ENCODE measurements around the gene EFL1. TPM values are rescaled to one million over a fixed set of nuclear protein-coding genes. Genes with fewer than 3 reads are reported as not detected.

The EFL1 gene
- total RNA-seq, 2 experiments from 2014 or later = 7.1 to 7.8 TPM

GRCh38 chr15:82134461-82134860, 128.1 kb downstream of the EFL1 start:
- Histone ChIP-seq H3K4me1 (ENCODE audit: insufficient read depth, low read length) (no peaks in the 10 kb centered on the region), H3K36me3 (ENCODE audit: insufficient read depth, low read length) (peaks cover 53% of the 10 kb centered on the region), H3K9me3 (ENCODE audit: control insufficient read depth in 1 of 2, insufficient read depth in 1 of 2, low read length in 2 of 2) (no peaks in the 10 kb centered on the region), H3K27ac (ENCODE audit: low read depth in 1 of 2, low read length in 2 of 2) (no peak overlapping the region), H3K27me3 (ENCODE audit: control insufficient read depth in 1 of 2, insufficient read depth in 2 of 2, low read length in 2 of 2) (no peaks in the 10 kb centered on the region), H3K4me3 (ENCODE audit: low read length) (no peak overlapping the region)
- Mint-ChIP-seq H3K27me3 (no peaks in the 10 kb centered on the region), H3K4me3 (no peak overlapping the region), H3K9me3 (no peaks in the 10 kb centered on the region), H3K36me3 (ENCODE audit: low read depth) (peaks cover 86% of the 10 kb centered on the region), H3K4me1 (ENCODE audit: low read depth) (no peaks in the 10 kb centered on the region), H3K27ac (no peak overlapping the region)
- TF ChIP-seq CTCF (IDR thresholded peaks at IDR 0.05) = no peak
- no peak for ATAC-seq (ENCODE audit: poor library complexity)
- POLR2A ChIA-PET = no interaction called here
- CTCF ChIA-PET = no interaction called here
- intact Hi-C loops (cut with DNase I, micrococcal nuclease) = no loop called here
- no peak for DNase-seq

- DNase-seq (no peak), ATAC-seq (ENCODE audit: poor library complexity) (no peak)
- no peak for TF ChIP-seq CTCF (IDR thresholded peaks at IDR 0.05)
- CTCF ChIA-PET = no interaction called here
- intact Hi-C loops (cut with DNase I, micrococcal nuclease) = no loop called here
- Histone ChIP-seq H3K9me3 (ENCODE audit: control insufficient read depth in 1 of 2, insufficient read depth in 1 of 2, low read length in 2 of 2) (no peaks in the 10 kb centered on the region), H3K4me3 (ENCODE audit: low read length) (no peak overlapping the region), H3K27ac (ENCODE audit: low read depth in 1 of 2, low read length in 2 of 2) (no peak overlapping the region), H3K36me3 (ENCODE audit: insufficient read depth, low read length) (peaks cover 58% of the 10 kb centered on the region), H3K27me3 (ENCODE audit: control insufficient read depth in 1 of 2, insufficient read depth in 2 of 2, low read length in 2 of 2) (no peaks in the 10 kb centered on the region), H3K4me1 (ENCODE audit: insufficient read depth, low read length) (no peaks in the 10 kb centered on the region)
- peaks cover 90% of the 10 kb centered on the region for H3K36me3 Mint-ChIP-seq (ENCODE audit: low read depth)
- no peak overlapping the region for H3K27ac Mint-ChIP-seq
- POLR2A ChIA-PET = no interaction called here
- H3K4me3 Mint-ChIP-seq = no peak overlapping the region
- no peaks in the 10 kb centered on the region for H3K27me3 Mint-ChIP-seq
- no peaks in the 10 kb centered on the region for H3K9me3 Mint-ChIP-seq
- no peaks in the 10 kb centered on the region for H3K4me1 Mint-ChIP-seq (ENCODE audit: low read depth)
Observed at GRCh38 chr15:82133251-82133650, 129.3 kb downstream of the EFL1 start.

GRCh38 chr15:82132742-82133141, 129.8 kb downstream of the EFL1 start:
- no peaks in the 10 kb centered on the region for H3K4me1 Mint-ChIP-seq (ENCODE audit: low read depth)
- no peak overlapping the region for H3K4me3 Mint-ChIP-seq
- Histone ChIP-seq H3K27me3 (ENCODE audit: control insufficient read depth in 1 of 2, insufficient read depth in 2 of 2, low read length in 2 of 2) (no peaks in the 10 kb centered on the region), H3K9me3 (ENCODE audit: control insufficient read depth in 1 of 2, insufficient read depth in 1 of 2, low read length in 2 of 2) (no peaks in the 10 kb centered on the region), H3K4me3 (ENCODE audit: low read length) (no peak overlapping the region), H3K27ac (ENCODE audit: low read depth in 1 of 2, low read length in 2 of 2) (no peak overlapping the region), H3K36me3 (ENCODE audit: insufficient read depth, low read length) (peaks cover 59% of the 10 kb centered on the region), H3K4me1 (ENCODE audit: insufficient read depth, low read length) (no peaks in the 10 kb centered on the region)
- intact Hi-C loops (cut with DNase I, micrococcal nuclease) = no loop called here
- CTCF ChIA-PET = no interaction called here
- H3K36me3 Mint-ChIP-seq (ENCODE audit: low read depth) = peaks cover 90% of the 10 kb centered on the region
- no peak overlapping the region for H3K27ac Mint-ChIP-seq
- TF ChIP-seq CTCF (IDR thresholded peaks at IDR 0.05) = no peak
- ATAC-seq (ENCODE audit: poor library complexity) (no peak), DNase-seq (no peak)
- H3K9me3 Mint-ChIP-seq = no peaks in the 10 kb centered on the region
- POLR2A ChIA-PET = no interaction called here
- no peaks in the 10 kb centered on the region for H3K27me3 Mint-ChIP-seq
